ENCODE results near the gene SLC4A1. TPM values are rescaled to one million over a fixed set of nuclear protein-coding genes. Genes with fewer than 3 reads are reported as not detected.

SLC4A1 gene
- total RNA-seq (not detected), total RNA-seq (0 to 0.89 (median 0) reads per million in 29 experiments)
- total RNA-seq (2013): 0.99 TPM

GRCh38 chr17:44267818-44268490, at the start of gene SLC4A1:
Gene SLC4A1, minus strand, starts transcription at chr17:44268135. Its CDS starts 5,269 bp downstream, at chr17:44262866.
- Mint-ChIP-seq H3K4me3 (no peak within 1 kb of the TSS), H3K4me1 (no peaks in the 10 kb centered on the region), H3K27ac (no peak within 1 kb of the TSS), H3K36me3 (no peaks in the 10 kb centered on the region), H3K27me3 (peaks cover 3 to 5% of the 10 kb centered on the region in 2 donors), H3K9me3 (no peaks in the 10 kb centered on the region)
- POLR2A ChIA-PET: no interaction called here
- no peaks in the 10 kb centered on the region for H3K9me3 ChIP-seq
- 86% methylated on average over 10 of the region's 14 CpGs for WGBS (ENCODE audit: insufficient coverage)
- no peak within 1 kb of the TSS for H3K4me3 ChIP-seq (ENCODE audit: control insufficient read depth in 1 of 2, extremely low read depth in 1 of 2, low read length in 1 of 2)
- no peak within 1 kb of the TSS for H3K27ac ChIP-seq (ENCODE audit: low read length)
- ATAC-seq (replicated peaks in 1 of 4): no peak
- peaks cover 0 to 8% of the 10 kb centered on the region in 2 experiments for H3K27me3 ChIP-seq (replicated peaks in 1 of 2; ENCODE audit: control insufficient read depth in 2 of 2, extremely low read depth in 1 of 2, insufficient read depth in 2 of 2, low read length in 1 of 2)
- CTCF ChIA-PET: interaction anchor here (0.6 kb wide), 2 partner anchors 97 to 212 kb away, joined by 3 read pairs; partner anchors contain the start of gene ASB16 (in 1 of the 2)
- DNase-seq: no peak
- no peaks in the 10 kb centered on the region for H3K4me1 ChIP-seq (ENCODE audit: control insufficient read depth in 1 of 2, extremely low read depth in 1 of 2, insufficient read depth in 2 of 2, low read length in 2 of 2)
- H3K36me3 ChIP-seq (ENCODE audit: control insufficient read depth in 2 of 2, extremely low read depth in 1 of 2, insufficient read depth in 1 of 2, low read length in 1 of 2): no peaks in the 10 kb centered on the region

DNA sequence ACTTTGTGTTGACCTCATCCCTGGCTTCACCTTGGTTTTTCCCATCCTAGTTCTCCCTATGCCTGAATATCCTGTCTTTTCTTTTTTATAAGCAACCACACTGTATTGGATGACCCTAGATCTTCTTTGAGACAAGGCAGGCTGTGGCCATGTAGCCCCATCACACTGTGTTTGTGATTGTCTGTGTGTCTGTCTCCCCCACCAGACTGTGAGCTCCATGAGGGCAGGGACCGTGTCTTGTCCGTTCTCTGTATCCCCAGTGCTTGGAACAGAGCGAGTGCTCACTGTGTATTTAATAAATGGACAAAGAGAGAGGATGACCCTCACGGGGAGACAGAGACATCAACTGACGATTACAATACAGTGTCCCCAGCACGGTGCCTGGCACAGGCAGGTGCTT, 49.6 kb upstream of the SLC4A1 start:
- 100% methylated on average over 5 of the region's 6 CpGs for WGBS (ENCODE audit: insufficient coverage)
- Mint-ChIP-seq H3K27ac (no peak overlapping the region), H3K36me3 (peaks cover 5% of the 10 kb centered on the region), H3K4me1 (peaks cover 14 to 26% (median 18%) of the 10 kb centered on the region in 3 donors), H3K4me3 (peak overlapping the region in 1 of 3 donors; percentile 75), H3K9me3 (no peaks in the 10 kb centered on the region), H3K27me3 (peaks cover 22 to 44% of the 10 kb centered on the region in 2 donors)
- H3K27me3 ChIP-seq (replicated peaks in 1 of 2; ENCODE audit: control insufficient read depth in 2 of 2, extremely low read depth in 1 of 2, insufficient read depth in 2 of 2, low read length in 1 of 2): peaks cover 6 to 50% of the 10 kb centered on the region in 2 experiments
- no peak overlapping the region for H3K27ac ChIP-seq (ENCODE audit: low read length)
- H3K4me1 ChIP-seq (ENCODE audit: control insufficient read depth in 1 of 2, extremely low read depth in 1 of 2, insufficient read depth in 2 of 2, low read length in 2 of 2): peaks cover 5 to 21% of the 10 kb centered on the region in 2 experiments
- ChIA-PET CTCF (no interaction called here), POLR2A (interaction anchor here in 1 of 2 donors (0.5 kb wide), 1 partner anchor 93 kb away, joined by 5 read pairs; no protein-coding TSS in a partner anchor)
- H3K36me3 ChIP-seq (ENCODE audit: control insufficient read depth in 2 of 2, extremely low read depth in 1 of 2, insufficient read depth in 1 of 2, low read length in 1 of 2): peaks cover 10 to 23% of the 10 kb centered on the region in 2 donors
- H3K4me3 ChIP-seq (ENCODE audit: control insufficient read depth in 1 of 2, extremely low read depth in 1 of 2, low read length in 1 of 2): no peak overlapping the region
- no peaks in the 10 kb centered on the region for H3K9me3 ChIP-seq
- DNase-seq: no peak
- no peak for ATAC-seq (replicated peaks in 1 of 4)

GRCh38 chr17:44315760-44316731, 48.1 kb upstream of the SLC4A1 start:
- Histone ChIP-seq H3K27ac (ENCODE audit: low read length) (no peak overlapping the region), H3K4me1 (ENCODE audit: control insufficient read depth in 1 of 2, extremely low read depth in 1 of 2, insufficient read depth in 2 of 2, low read length in 2 of 2) (peaks cover 5 to 21% of the 10 kb centered on the region in 2 experiments), H3K9me3 (no peaks in the 10 kb centered on the region), H3K36me3 (ENCODE audit: control insufficient read depth in 2 of 2, extremely low read depth in 1 of 2, insufficient read depth in 1 of 2, low read length in 1 of 2) (peaks cover 5 to 11% of the 10 kb centered on the region in 2 donors), H3K4me3 (ENCODE audit: control insufficient read depth in 1 of 2, extremely low read depth in 1 of 2, low read length in 1 of 2) (peak overlapping the region in 1 of 2 donors; percentile 4), H3K27me3 (replicated peaks in 1 of 2; ENCODE audit: control insufficient read depth in 2 of 2, extremely low read depth in 1 of 2, insufficient read depth in 2 of 2, low read length in 1 of 2) (peaks cover 6 to 53% of the 10 kb centered on the region in 2 experiments)
- Mint-ChIP-seq H3K9me3 (no peaks in the 10 kb centered on the region), H3K27ac (peak overlapping the region in 1 of 2 donors; percentile 31), H3K27me3 (peaks cover 22 to 47% of the 10 kb centered on the region in 2 donors), H3K4me3 (peak overlapping the region; percentile 57 to 75 (median 62)), H3K36me3 (peaks cover 5% of the 10 kb centered on the region), H3K4me1 (peaks cover 10 to 21% (median 14%) of the 10 kb centered on the region in 3 donors)
- ChIA-PET CTCF (interaction anchor here (0.6 to 0.7 kb wide), 3 partner anchors 48 to 330 kb away, joined by 3 to 5 read pairs (median 4); no protein-coding TSS in a partner anchor), POLR2A (no interaction called here)
- DNase-seq: no peak
- WGBS (ENCODE audit: insufficient coverage): 14% methylated on average over 35 of the region's 38 CpGs
- ATAC-seq (replicated peaks in 1 of 4): peak in 1 of 4 experiments; percentile 28

- CTCF ChIA-PET: no interaction called here
- H3K4me3 Mint-ChIP-seq: peak overlapping the region; percentile 62 to 75 (median 65)
Measured at GRCh38 chr17:44314869-44315661, 47.1 kb upstream of the SLC4A1 start.

GRCh38 chr17:44314524-44314868, 46.6 kb upstream of the SLC4A1 start:
- Mint-ChIP-seq H3K9me3 (no peaks in the 10 kb centered on the region), H3K27me3 (peaks cover 22 to 52% of the 10 kb centered on the region in 2 donors), H3K27ac (no peak overlapping the region), H3K36me3 (peaks cover 3% of the 10 kb centered on the region), H3K4me3 (peak overlapping the region; percentile 58 to 65 (median 59)), H3K4me1 (peaks cover 13 to 24% (median 21%) of the 10 kb centered on the region in 3 donors)
- peaks cover 6 to 65% of the 10 kb centered on the region in 2 experiments for H3K27me3 ChIP-seq (replicated peaks in 1 of 2; ENCODE audit: control insufficient read depth in 2 of 2, extremely low read depth in 1 of 2, insufficient read depth in 2 of 2, low read length in 1 of 2)
- no peak for DNase-seq
- no peaks in the 10 kb centered on the region for H3K9me3 ChIP-seq
- H3K4me1 ChIP-seq (ENCODE audit: control insufficient read depth in 1 of 2, extremely low read depth in 1 of 2, insufficient read depth in 2 of 2, low read length in 2 of 2): peaks cover 5 to 26% of the 10 kb centered on the region in 2 experiments
- no peak for ATAC-seq (replicated peaks in 1 of 4)
- ChIA-PET CTCF (no interaction called here), POLR2A (no interaction called here)
- no peak overlapping the region for H3K27ac ChIP-seq (ENCODE audit: low read length)
- H3K4me3 ChIP-seq (ENCODE audit: control insufficient read depth in 1 of 2, extremely low read depth in 1 of 2, low read length in 1 of 2): peak overlapping the region; percentile 34 to 60
- WGBS (ENCODE audit: insufficient coverage): 67% methylated on average over 1 of the region's 11 CpGs
- H3K36me3 ChIP-seq (ENCODE audit: control insufficient read depth in 2 of 2, extremely low read depth in 1 of 2, insufficient read depth in 1 of 2, low read length in 1 of 2): peaks cover 0 to 1% of the 10 kb centered on the region in 2 donors

More at GRCh38 chr17:44314869-44315661, 47.1 kb upstream of the SLC4A1 start:
- 2% methylated on average over 80 of the region's 81 CpGs for WGBS (ENCODE audit: insufficient coverage)
- H3K27me3 ChIP-seq (replicated peaks in 1 of 2; ENCODE audit: control insufficient read depth in 2 of 2, extremely low read depth in 1 of 2, insufficient read depth in 2 of 2, low read length in 1 of 2): peaks cover 6 to 61% of the 10 kb centered on the region in 2 experiments
- H3K36me3 ChIP-seq (ENCODE audit: control insufficient read depth in 2 of 2, extremely low read depth in 1 of 2, insufficient read depth in 1 of 2, low read length in 1 of 2): peaks cover 0 to 3% of the 10 kb centered on the region in 2 donors
- no peak overlapping the region for H3K27ac ChIP-seq (ENCODE audit: low read length)
- Mint-ChIP-seq H3K9me3 (no peaks in the 10 kb centered on the region), H3K27ac (no peak overlapping the region), H3K27me3 (peaks cover 22 to 49% of the 10 kb centered on the region in 2 donors), H3K36me3 (peaks cover 5% of the 10 kb centered on the region), H3K4me1 (peaks cover 10 to 20% (median 15%) of the 10 kb centered on the region in 3 donors)
- H3K4me1 ChIP-seq (ENCODE audit: control insufficient read depth in 1 of 2, extremely low read depth in 1 of 2, insufficient read depth in 2 of 2, low read length in 2 of 2): peaks cover 5 to 21% of the 10 kb centered on the region in 2 experiments
- ATAC-seq (replicated peaks in 1 of 4) (peak; percentile 59 to 79 (median 65)), DNase-seq (peak in 12 of 35 experiments; percentile 10 to 49 (median 22))
- H3K9me3 ChIP-seq: no peaks in the 10 kb centered on the region
- POLR2A ChIA-PET: no interaction called here
- H3K4me3 ChIP-seq (ENCODE audit: control insufficient read depth in 1 of 2, extremely low read depth in 1 of 2, low read length in 1 of 2): peak overlapping the region; percentile 34 to 60

Measured in T-cell (primary cell).